Raji (cell line): Measurements from ENCODE around the gene PBX1.

Experiments used
- POLR2A ChIP-seq: IDR thresholded peaks from 2 replicates; pipeline ENCODE4 v1.6.1; 2011; ENCODE audit warnings: low read depth, low read length, control low read depth; ENCODE audit not compliant: insufficient read depth

PBX1 gene

DNA sequence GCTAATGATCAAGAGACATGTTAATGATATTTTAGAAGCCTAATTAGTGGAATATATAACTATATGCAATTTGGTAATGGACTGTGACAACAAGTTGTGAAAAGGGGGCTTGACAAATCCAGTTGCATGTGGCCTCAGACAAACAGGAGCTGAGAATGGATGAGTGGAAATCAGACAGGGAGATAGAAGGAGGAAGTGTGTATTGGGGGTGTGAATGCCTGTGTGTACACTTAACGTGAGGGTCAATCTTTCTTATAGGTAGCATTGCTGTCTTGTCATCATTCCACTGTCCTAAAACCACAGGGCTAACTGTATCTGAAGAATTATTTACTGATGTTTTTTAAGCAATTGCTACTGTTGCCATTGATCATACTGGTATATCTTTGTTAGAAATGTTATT lies 64.8 kb downstream of the PBX1 start:
- TF ChIP-seq POLR2A, result no peak

DNA sequence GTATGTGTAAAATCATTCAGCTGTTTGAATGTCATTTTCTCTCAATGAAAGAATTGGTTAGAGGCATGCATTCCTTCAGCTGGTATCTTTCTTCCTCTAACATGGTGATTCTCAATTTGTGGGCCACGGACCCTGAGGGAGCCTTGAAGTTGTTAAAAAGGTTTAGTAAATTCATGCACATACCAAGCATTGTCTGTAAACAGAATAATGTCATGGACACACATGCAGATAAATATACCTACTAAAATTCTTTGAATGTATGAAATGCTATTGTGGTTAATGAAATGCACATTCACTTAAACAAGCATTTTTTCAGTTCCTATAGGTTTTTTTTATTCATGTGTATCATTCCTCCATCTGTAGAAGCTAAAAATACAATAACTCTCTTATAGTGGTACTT lies 65.4 kb downstream of the PBX1 start:
- no peak for TF ChIP-seq POLR2A

DNA sequence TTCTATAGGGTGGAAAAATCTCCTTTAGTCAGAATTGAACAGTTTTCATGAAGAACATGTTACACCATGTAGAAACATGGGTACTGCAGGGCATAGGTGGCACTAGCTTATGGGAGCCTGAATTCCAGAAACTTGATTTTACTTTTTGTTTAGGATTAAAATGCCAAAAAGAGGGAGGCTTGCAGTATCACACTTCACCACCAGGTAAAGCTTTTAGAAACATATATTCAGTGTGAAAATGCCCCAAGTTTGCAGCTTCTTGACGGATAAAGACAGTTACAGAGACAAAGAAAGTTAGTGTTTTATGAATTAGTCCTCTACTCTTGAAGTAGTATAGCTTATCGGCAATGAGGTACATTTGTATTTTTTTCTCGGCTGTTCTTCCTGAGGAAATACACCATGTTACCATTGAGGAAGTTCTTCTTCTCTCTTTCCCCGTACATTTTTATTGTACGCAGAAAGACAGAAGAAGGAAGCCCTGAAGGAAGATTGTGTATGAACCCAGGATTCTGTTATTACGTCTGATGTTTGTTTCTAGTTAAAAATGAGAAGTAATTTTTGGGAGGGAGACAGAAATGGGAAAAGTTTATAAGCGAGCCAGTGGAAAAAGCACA lies 66.1 kb downstream of the PBX1 start:
- TF ChIP-seq POLR2A, result no peak

DNA sequence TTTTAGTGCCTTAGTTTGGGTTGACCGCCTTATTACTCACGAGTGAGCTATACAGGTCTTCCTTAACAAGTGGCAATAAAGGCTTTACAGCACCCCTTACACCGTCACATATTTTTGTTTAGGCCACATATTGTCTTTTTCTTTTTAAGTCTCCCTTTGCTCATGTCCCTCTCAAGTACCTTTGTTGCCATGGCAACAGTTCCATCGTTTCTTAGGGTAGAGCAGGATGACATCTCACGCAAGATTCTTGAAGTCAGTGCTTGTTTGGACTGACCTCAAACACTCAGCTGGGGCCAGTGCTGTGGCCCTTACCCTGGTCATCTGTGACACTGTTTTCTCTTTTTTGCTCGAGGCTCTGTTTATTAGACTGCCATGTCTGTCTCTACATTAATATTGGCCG lies 69.8 kb downstream of the PBX1 start:
- TF ChIP-seq POLR2A, result no peak

DNA sequence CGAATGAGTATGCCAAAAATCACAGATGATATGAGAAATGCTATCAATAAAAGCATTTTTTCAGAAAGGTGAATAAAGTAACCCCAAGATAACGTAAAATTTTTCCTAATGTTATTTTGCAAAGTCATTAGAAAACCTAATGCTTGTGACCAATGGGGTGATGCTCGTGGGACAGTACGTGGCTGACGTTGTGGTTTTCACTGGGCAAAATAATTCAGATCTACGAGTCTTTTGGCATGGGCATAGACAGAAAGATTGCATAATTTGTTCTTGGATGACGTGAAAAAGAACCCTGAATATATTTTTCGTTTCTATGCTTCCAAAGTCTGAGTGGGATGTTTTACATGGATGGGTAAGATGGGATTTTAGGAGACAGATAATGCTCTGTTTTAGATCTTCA lies 71.0 kb downstream of the PBX1 start:
- no peak for TF ChIP-seq POLR2A

DNA sequence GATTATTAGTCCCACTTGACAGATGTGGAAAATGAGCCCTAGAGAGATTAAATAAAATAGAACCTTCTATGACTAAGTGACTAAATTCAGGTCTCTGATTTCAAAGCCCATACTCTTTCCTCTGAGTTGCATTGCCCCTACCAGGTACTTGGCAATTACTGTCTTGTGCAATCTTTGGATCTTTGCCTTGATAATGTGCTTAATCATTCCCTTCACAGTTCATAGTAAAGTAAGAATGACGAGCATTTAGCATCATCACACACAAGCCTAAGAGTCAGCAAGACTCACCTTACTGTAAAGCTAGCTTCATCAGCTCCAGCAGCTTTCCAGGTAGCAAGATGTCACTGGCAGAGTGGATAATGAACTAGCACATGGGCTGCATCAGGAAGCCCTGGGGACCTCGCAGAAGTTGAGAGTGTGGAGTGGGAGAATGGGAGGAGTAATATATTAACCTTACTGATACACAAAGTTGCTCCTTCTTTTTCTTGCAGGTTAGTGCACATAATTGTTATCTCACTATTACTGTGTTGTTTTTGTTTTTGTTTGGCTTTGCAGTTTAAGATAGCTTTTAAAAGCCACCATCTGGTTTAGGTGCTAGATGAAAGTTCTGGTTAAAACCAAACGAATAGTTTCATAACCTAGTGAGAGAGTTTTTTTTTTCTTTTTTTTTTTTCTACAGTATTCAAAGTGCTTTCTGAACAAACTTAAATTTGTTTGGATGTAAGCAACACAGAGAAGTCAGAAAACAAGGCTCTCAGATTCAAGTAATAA lies 71.8 kb downstream of the PBX1 start:
- no peak for TF ChIP-seq POLR2A

DNA sequence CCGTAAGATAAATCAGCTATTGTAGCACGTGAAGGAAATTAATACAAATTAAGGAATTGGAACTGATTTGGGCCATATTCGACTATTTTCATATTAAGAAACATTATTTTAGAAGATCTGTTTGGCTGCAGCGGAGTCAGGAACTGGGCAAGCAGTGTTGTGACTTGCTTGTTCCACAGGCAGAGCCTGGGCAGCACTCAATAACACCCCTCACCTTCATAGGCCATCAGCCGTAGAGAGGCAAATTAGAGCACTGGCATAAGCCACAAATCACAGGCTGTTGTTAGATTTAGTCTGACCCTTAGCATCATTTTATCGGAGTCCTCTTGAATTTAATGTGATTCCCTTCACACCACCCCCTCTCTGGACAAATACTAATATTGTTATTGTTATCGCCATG lies 72.8 kb downstream of the PBX1 start:
- TF ChIP-seq POLR2A, result no peak

DNA sequence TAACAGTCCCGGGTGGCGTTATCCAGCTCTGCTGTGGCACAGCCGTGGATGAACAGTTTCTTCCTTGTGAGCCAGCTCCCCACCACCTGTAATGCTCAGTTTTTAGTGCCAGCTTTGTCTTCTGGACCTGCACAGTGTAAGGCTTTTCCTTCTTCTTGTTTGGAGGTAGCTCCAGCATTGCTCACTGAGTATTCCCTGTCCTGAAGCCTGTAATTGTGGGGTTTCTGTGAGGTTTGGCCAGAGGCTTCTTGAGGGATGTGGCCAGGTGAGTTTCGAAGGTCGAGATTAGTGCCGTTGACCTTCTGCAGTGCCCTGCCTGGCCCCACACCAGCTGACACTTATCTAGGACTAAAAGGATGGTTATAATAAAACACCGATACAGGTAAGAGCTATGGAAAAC lies 75.0 kb downstream of the PBX1 start:
- TF ChIP-seq POLR2A, result no peak

DNA sequence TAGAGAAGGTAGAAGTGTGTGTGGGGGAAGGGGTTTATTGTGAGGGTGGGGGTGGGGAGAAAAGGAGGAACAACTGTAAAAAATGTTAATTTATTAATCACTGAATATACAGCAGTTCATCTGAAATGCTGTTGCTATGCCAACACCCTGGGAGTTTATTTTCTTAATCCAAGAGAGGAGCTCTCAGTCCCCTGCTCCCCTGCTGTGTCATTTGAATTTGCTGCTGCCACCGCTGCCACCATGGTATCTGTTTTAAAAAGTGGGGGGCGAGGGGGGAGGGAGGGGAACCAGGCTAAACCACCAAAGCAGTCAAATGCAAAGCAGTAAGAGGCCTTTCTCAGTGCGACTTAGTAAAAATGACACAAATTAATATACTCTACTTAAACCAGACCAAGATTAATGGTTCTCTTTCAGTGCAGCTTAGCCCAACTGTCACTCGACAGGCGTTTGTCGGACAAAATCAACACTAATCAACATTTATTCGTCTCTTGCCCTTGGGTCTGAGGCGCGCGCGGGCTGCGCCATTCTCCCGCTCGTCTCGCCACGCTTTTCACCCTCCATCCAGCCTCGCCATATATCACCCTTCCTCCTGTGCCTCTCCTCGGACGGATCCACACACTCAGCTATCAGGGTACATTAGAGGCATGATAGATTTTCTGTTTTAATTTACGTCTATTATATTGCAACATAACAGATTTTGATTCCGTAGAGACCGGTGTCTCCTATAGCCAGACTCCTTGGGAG lies 76.2 kb downstream of the PBX1 start:
- no peak for TF ChIP-seq POLR2A

DNA sequence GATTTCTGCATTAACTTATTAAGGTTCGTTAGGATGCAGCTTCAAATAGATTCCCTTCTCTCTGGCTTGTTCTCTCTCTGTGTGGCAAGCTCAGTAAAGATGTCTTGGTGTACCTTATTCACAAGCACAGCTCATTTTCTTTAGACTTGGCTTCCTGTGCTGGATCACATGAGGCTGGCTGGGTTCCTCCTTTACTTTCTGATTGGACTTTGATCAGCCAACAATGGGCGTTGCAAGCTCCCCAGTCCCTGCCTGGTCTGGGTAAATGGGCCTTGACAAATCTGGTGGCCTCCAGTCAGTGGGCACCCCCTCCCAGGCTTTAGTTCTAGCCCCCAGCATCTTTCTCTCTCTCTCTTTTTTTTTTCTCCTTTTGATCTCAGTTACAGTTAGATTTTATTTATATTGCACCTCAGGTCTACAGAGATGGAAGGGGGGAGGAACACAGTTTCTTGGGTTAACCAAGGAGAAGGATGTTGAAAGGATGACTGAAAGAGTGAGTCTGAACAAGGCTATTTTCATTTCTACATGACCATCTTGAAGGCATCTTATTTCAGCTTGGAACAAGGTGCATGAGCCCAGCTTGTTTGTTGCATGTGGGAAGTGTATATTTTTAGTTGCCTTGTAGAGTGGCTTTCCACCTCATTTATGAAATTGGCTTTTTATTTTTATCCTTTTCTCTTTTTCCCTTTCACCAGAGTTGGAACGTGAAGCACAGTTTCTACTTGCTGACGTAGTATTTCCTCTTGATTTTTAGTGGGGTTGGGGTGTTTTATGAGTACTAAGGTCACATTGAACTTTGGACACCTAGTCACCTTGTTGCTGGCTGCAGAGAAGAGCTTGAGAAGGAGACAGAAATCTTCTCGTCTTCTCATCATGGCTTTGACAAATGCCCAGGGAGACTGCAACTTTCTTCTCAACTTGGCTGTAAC lies 77.1 kb downstream of the PBX1 start:
- no peak for TF ChIP-seq POLR2A

DNA sequence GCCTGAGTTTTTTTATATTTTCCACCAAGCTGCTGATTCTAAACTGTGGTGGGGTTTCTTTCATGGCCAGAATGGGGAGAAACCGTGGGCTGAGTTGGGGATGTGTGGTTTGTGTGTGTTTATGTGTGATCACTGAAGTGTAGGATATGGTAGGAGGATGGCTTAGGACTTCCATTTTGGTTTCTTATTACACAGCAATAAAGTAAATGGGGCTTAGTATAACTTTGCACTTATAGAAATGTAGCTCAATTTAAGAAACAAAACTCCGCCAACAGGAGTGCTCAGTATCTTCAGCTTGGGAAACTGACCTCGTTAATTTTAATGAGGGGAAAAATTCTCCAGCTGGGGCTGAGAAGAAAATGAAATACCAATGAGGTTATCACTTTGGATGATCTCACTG lies 77.8 kb downstream of the PBX1 start:
- TF ChIP-seq POLR2A, result no peak

DNA sequence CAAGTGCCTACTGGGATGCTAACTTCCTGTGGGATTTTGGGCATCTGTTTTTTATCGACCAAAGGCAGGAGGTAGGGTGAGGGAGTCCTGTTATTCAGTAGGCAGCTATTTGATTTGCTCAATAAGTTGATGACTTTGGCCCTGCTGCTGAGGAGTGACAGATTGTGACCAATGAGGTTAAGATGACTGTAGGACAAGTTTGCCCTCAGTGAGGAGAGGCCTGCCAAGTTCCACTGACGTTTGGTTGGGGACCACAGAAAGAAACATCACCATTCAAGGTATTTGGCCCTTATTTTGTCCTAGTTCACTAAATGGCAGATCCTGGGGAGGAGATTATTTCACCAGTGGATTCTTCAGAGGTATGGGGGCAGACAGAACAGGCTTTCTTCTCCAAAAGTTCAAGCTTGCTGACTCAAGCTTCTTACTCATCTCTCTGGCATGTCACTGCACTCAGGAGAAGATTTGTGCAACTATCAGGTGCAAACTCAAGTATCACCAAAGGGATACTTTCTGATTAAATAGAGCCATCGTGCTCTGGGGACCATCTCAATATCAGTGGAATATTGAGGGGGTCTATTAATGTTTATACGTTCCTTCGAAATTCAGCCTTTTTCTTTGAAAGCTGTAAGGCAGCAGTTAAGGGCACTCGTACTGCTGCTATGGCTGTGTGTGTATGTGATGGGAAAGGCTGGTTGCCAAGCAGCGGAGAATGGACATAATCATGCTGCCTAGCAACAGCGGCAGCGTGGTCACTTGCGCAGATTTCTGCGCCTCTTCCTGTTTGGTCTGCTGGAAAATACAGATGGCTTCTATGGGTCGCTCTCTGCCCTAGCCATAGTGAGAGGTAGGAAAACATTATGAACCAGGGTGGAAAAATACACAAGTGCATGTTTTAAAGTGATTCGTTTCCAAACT lies 78.7 kb downstream of the PBX1 start:
- TF ChIP-seq POLR2A, result no peak

DNA sequence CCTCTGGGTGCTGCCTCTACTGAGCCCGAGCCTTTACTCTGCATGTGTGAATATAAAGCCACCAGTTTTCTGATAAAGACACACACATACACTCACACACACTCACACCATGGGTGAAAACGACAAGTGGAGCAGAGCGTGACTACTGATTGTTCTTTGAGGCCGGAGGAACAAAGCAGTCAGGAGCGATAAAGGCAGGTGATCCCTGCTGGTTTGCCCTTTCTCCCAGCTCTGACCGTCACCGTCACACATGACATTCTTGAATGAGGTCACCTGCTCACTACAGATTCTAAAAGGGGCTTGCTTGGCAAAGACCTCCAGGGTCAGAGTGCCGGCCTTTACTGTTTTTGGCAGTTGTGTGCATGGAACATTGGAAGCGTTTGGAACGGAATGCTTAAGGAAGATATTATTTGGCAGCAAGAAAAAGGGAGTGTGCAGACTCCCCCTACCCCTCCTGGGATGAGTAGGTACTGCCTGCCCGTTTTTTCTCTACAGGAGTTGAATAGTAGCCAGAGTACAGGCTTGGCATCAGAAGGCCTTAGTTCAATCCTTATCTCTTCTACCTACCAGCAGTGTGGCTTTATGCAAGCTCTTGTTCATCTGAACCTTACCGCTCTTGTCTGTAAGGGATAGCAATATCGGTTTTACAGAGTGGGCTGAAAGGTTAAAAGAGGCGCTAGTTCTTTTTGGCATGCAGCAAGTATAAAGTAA lies 79.7 kb downstream of the PBX1 start:
- no peak for TF ChIP-seq POLR2A
